Measurements from ENCODE around the gene TOP3A.

- TF ChIP-seq CTCF (IDR thresholded peaks at IDR 0.05) (no peak), POLR2A (IDR thresholded peaks at IDR 0.05; ENCODE audit: low read depth) (no peak), EP300 (IDR thresholded peaks at IDR 0.05) (no peak), POLR2AphosphoS5 (IDR thresholded peaks at IDR 0.05) (no peak)
These were observed 90.2 kb downstream of the TOP3A start for GRCh38 chr17:18224387-18225120.
